Activated T-helper 17 cell treated with anti-CD3 and anti-CD28 coated beads, Interleukin-2, amount 50 U/mL, for 72 hours (primary cell): ENCODE results near the gene PLXNC1. TPM values are rescaled to one million over a fixed set of nuclear protein-coding genes. Genes with fewer than 3 reads are reported as not detected.

Experiments used
- ATAC-seq: fragments of 150-1000 bp; cut with Tn5 transposase; replicated peaks from 2 replicates; pipeline ENCODE4 v1.10.0; 2021; ENCODE audit warnings: mild to moderate bottlenecking, moderate library complexity
- H3K27ac Mint-ChIP-seq: one replicate; pipeline ENCODE4 v1.8.0; 2022; ENCODE audit warnings: mixed read lengths
- H3K27me3 Mint-ChIP-seq: one replicate; pipeline ENCODE4 v1.8.0; 2022; ENCODE audit warnings: mixed read lengths
- H3K36me3 Mint-ChIP-seq: one replicate; pipeline ENCODE4 v1.8.0; 2022; ENCODE audit warnings: low read depth, mild to moderate bottlenecking, mixed read lengths
- H3K4me1 Mint-ChIP-seq: one replicate; pipeline ENCODE4 v1.8.0; 2022; ENCODE audit warnings: mixed read lengths
- H3K4me3 Mint-ChIP-seq: one replicate; pipeline ENCODE4 v1.8.0; 2022; ENCODE audit warnings: mild to moderate bottlenecking, mixed read lengths
- H3K9me3 Mint-ChIP-seq: one replicate; pipeline ENCODE4 v1.8.0; 2022; ENCODE audit warnings: mixed read lengths
- total RNA-seq, 2 donors: library from RNA; stranded (reverse); gene quantifications; one replicate each; pipeline ENCODE4 v1.2.3, GENCODE V29; 2022

Gene PLXNC1
- total RNA-seq, 2 donors from 2014 or later, result 4.9 to 7.5 TPM

GRCh38 chr12:94144781-94145180 is 3.6 kb upstream of the PLXNC1 start:
- no peak for ATAC-seq
- Mint-ChIP-seq H3K36me3 (no peaks in the 10 kb centered on the region), H3K4me3 (no peak overlapping the region), H3K27ac (no peak overlapping the region), H3K27me3 (no peaks in the 10 kb centered on the region), H3K4me1 (no peaks in the 10 kb centered on the region), H3K9me3 (no peaks in the 10 kb centered on the region)

DNA sequence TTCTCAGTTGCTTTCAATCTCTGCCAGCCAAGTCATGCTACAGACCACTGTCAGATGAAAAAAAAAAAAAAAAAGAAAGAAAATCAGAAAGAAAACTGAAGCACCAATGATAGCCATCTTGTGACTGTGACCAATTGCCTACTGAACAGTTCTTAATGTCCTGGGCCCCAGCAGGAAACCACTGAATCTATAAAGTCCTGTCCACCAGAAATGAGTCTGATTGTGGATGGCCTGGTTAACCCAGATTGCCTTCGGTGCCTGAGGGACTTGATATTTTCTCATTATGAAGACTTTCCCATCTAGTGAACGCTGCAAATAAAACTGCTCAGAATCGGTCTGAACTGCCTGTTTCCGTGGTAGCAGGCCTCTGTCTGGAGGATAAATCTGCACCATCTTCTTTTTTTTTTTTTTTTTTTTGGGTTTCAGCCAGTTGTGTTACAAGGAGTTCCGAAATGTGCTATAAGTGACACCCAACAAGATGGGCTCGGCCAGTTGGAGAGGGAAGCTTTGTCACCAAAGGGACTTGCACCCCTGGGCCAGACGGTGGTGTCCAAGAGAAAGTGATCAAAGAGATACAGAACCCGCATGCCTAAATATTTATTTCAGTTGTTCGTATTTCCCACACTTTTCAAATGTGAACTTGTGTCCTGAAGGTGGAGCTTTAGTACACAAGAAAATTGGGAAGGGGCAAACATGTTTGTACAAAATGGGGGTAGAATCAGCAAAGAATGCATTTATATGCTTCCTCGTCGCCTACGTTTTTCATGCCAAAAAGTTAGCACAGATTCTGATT is 3.0 kb upstream of the PLXNC1 start:
- Mint-ChIP-seq H3K4me1 (no peaks in the 10 kb centered on the region), H3K27ac (no peak overlapping the region), H3K9me3 (no peaks in the 10 kb centered on the region)

GRCh38 chr12:94146166-94146936 is 2.0 kb upstream of the PLXNC1 start:
- no peak overlapping the region for H3K4me3 Mint-ChIP-seq

More for the DNA sequence above, 3.0 kb upstream of the PLXNC1 start:
- H3K4me3 Mint-ChIP-seq, result no peak overlapping the region
- H3K27me3 Mint-ChIP-seq, result no peaks in the 10 kb centered on the region
- no peaks in the 10 kb centered on the region for H3K36me3 Mint-ChIP-seq
- no peak for ATAC-seq

GRCh38 chr12:94147387-94147990 is 888 bp upstream of the PLXNC1 start:
- no peaks in the 10 kb centered on the region for H3K9me3 Mint-ChIP-seq
- peak overlapping the region; percentile 73 for H3K4me3 Mint-ChIP-seq
- no peak overlapping the region for H3K27ac Mint-ChIP-seq
- no peak for ATAC-seq
- no peaks in the 10 kb centered on the region for H3K36me3 Mint-ChIP-seq
- peaks cover 10% of the 10 kb centered on the region for H3K4me1 Mint-ChIP-seq
- H3K27me3 Mint-ChIP-seq, result no peaks in the 10 kb centered on the region

More at GRCh38 chr12:94146166-94146936, 2.0 kb upstream of the PLXNC1 start:
- peaks cover 8% of the 10 kb centered on the region for H3K4me1 Mint-ChIP-seq
- no peak overlapping the region for H3K27ac Mint-ChIP-seq
- ATAC-seq, result no peak
- no peaks in the 10 kb centered on the region for H3K36me3 Mint-ChIP-seq
- H3K27me3 Mint-ChIP-seq, result no peaks in the 10 kb centered on the region
- no peaks in the 10 kb centered on the region for H3K9me3 Mint-ChIP-seq

- H3K9me3 Mint-ChIP-seq, result peaks cover under 1% of the 10 kb centered on the region
- no peaks in the 10 kb centered on the region for H3K36me3 Mint-ChIP-seq
- no peak for ATAC-seq
- no peaks in the 10 kb centered on the region for H3K27me3 Mint-ChIP-seq
- H3K27ac Mint-ChIP-seq, result no peak overlapping the region
- peaks cover 18% of the 10 kb centered on the region for H3K4me1 Mint-ChIP-seq
- peak overlapping the region; percentile 71 for H3K4me3 Mint-ChIP-seq
These were observed 352 bp downstream of the PLXNC1 start for GRCh38 chr12:94148739-94149118.

GRCh38 chr12:94149119-94149780 is 873 bp downstream of the PLXNC1 start:
- Mint-ChIP-seq H3K9me3 (peaks cover 3% of the 10 kb centered on the region), H3K27me3 (no peaks in the 10 kb centered on the region), H3K27ac (no peak overlapping the region), H3K4me1 (peaks cover 22% of the 10 kb centered on the region), H3K4me3 (peak overlapping the region; percentile 71), H3K36me3 (no peaks in the 10 kb centered on the region)
- peak; percentile 29 for ATAC-seq

DNA sequence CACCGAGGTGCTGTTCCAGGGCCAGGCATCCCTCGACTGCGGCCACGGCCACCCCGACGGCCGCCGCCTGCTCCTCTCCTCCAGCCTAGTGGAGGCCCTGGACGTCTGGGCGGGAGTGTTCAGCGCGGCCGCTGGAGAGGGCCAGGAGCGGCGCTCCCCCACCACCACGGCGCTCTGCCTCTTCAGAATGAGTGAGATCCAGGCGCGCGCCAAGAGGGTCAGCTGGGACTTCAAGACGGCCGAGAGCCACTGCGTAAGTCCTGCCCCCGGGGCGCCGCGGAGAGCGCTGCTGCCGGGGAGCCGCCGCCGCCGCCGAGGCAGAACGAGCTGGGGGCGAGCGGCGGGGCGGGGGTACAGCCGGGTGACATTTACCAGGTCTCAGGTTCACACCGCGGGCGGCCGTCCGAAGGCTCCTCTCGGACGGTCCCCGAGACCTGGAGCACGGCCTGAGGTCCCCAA is 1.4 kb downstream of the PLXNC1 start:
- H3K9me3 Mint-ChIP-seq, result peaks cover 3% of the 10 kb centered on the region
- no peaks in the 10 kb centered on the region for H3K27me3 Mint-ChIP-seq
- peaks cover 22% of the 10 kb centered on the region for H3K4me1 Mint-ChIP-seq
- H3K4me3 Mint-ChIP-seq, result peak overlapping the region; percentile 71
- H3K36me3 Mint-ChIP-seq, result no peaks in the 10 kb centered on the region
- H3K27ac Mint-ChIP-seq, result no peak overlapping the region
- ATAC-seq, result peak; percentile 18

DNA sequence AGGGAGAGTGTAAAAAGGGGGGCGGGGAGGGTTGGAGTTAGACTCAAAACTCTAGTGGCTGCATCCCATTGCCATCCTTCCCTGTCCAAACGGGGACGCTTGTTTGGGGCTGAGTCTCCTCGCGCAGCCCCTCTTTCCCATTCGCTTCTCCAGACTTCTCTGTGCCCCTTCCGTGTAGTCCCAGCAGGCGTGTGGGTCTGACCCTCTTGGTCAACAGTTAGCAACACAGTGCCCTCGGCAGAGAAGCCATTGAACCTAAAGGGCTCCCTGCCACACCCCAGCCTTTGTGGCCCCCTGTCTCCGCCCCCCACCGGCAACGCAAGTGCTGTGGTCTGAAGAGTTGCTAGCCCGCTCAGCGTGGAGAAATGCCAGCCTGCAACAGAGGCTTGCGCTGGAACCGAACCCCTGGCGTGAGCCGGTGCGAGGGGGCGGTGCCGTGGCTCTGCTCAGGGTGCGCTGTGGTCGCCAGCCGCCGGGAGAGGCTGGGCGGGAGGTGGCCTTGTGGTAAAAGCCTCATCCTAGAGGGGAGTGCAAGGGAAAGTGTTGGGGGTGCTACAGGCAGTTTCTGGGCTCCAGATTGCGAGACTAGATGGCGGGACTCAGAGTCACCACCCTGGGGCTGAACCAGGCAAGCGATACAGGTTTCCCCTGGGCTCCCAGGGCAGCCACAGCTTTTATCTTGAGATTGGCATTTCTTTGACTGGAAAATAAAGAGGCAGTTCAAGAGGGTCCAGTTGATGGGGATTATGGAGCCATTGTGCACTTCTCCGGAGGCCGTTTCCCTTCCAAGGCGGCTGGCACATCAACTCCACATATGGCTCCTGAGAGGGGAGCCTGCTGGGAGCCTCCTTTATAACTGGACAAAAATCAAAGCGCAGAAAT is 2.1 kb downstream of the PLXNC1 start:
- peak overlapping the region; percentile 71 for H3K4me3 Mint-ChIP-seq
- no peak overlapping the region for H3K27ac Mint-ChIP-seq
- peaks cover 3% of the 10 kb centered on the region for H3K9me3 Mint-ChIP-seq
- peaks cover 22% of the 10 kb centered on the region for H3K4me1 Mint-ChIP-seq
- ATAC-seq, result no peak
- H3K36me3 Mint-ChIP-seq, result no peaks in the 10 kb centered on the region
- no peaks in the 10 kb centered on the region for H3K27me3 Mint-ChIP-seq

GRCh38 chr12:94151582-94151981 is 3.2 kb downstream of the PLXNC1 start:
- no peak overlapping the region for H3K27ac Mint-ChIP-seq
- no peaks in the 10 kb centered on the region for H3K27me3 Mint-ChIP-seq
- H3K4me3 Mint-ChIP-seq, result peak overlapping the region; percentile 71
- ATAC-seq, result no peak
- peaks cover 22% of the 10 kb centered on the region for H3K4me1 Mint-ChIP-seq
- H3K36me3 Mint-ChIP-seq, result no peaks in the 10 kb centered on the region
- peaks cover 3% of the 10 kb centered on the region for H3K9me3 Mint-ChIP-seq

GRCh38 chr12:94152292-94153078 is 4.1 kb downstream of the PLXNC1 start:
- Mint-ChIP-seq H3K27me3 (no peaks in the 10 kb centered on the region), H3K4me3 (no peak overlapping the region), H3K9me3 (peaks cover 3% of the 10 kb centered on the region), H3K36me3 (no peaks in the 10 kb centered on the region), H3K27ac (no peak overlapping the region), H3K4me1 (peaks cover 22% of the 10 kb centered on the region)
- no peak for ATAC-seq

DNA sequence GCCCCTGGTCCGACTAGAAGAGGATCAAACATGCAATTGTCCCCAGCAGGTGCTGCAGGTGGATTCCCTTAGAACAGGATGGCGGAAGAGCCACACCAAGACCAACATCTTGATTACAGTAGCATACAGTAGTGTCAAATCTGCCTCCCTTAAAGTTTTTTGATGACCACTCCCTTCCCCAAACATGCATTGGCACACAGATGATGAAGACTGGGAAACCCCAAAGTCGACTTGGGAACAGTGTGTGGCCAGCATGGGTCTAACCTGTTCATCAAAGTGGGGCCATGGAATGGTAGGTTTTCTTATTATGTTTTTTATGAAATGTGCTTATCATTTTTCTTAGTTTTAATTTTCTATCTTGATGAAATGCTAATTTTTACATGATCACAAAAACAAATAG is 8.8 kb downstream of the PLXNC1 start:
- no peaks in the 10 kb centered on the region for H3K27me3 Mint-ChIP-seq
- no peaks in the 10 kb centered on the region for H3K36me3 Mint-ChIP-seq
- H3K9me3 Mint-ChIP-seq, result peaks cover 3% of the 10 kb centered on the region
- no peak for ATAC-seq
- H3K27ac Mint-ChIP-seq, result no peak overlapping the region
- H3K4me3 Mint-ChIP-seq, result peak overlapping the region; percentile 7
- H3K4me1 Mint-ChIP-seq, result peaks cover 27% of the 10 kb centered on the region

DNA sequence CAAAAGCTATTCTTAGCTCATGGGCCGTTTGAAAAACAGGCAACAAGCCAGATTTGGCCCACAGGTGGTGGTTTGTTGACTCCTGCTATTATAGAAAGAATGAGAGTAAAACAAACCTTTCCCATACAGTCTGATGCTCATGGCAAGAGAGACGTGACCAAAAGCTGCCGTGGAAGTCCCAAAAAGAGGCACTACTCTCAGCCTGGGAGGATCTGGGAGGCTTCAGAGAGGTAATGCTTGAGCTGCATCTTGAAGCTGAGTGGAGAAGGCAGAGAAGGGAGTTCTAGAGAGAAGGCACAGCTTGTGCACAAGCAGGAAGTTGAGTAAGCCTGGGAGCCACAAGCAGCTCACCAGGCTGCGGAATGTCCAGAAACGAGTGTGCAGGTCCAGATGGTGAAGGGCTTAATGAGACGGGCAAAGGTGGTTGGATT is 9.6 kb downstream of the PLXNC1 start:
- Mint-ChIP-seq H3K36me3 (no peaks in the 10 kb centered on the region), H3K27ac (no peak overlapping the region), H3K9me3 (peaks cover 3% of the 10 kb centered on the region), H3K4me1 (peaks cover 26% of the 10 kb centered on the region), H3K4me3 (peak overlapping the region; percentile 7), H3K27me3 (no peaks in the 10 kb centered on the region)
- ATAC-seq, result peak; percentile 64

DNA sequence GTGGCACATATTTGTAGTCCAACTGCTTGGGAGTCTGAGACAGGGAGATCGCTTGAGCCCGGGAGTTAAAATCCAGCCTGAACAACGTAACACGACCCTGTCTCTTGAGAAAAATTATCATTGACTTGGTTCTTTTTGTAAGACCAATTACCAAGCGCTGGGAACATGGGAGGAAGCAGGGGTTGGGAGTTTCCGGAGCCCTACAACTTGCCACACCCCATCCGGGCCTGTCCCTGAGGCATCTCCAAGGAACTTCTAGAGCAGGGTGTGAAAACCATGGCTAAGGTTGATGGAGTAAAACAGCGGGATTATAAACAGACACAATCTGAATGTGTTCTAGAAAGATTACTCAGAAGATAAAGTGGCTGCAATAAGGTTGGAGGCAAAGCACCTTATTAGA is 10.3 kb downstream of the PLXNC1 start:
- H3K27me3 Mint-ChIP-seq, result no peaks in the 10 kb centered on the region
- H3K4me3 Mint-ChIP-seq, result no peak overlapping the region
- no peak for ATAC-seq
- H3K4me1 Mint-ChIP-seq, result peaks cover 23% of the 10 kb centered on the region
- no peaks in the 10 kb centered on the region for H3K36me3 Mint-ChIP-seq
- H3K9me3 Mint-ChIP-seq, result peaks cover 3% of the 10 kb centered on the region
- no peak overlapping the region for H3K27ac Mint-ChIP-seq
